ENCODE data around the gene EHMT1. TPM values are rescaled to one million over a fixed set of nuclear protein-coding genes. Genes with fewer than 3 reads are reported as not detected.

The EHMT1 gene
- total and polyA plus RNA-seq, 2 of the 13 experiments (the other 11 are each of a cell fraction or from before 2014, with no cell fraction given) = 23.0 to 27.1 TPM

GRCh38 chr9:137757139-137757538 is 138.3 kb downstream of the EHMT1 start:
- Histone ChIP-seq H3K4me1 (ENCODE audit: insufficient read depth, low read length) (no peaks in the 10 kb centered on the region), H3K4me2 (ENCODE audit: low read depth, low read length) (no peak overlapping the region), H4K20me1 (ENCODE audit: insufficient read depth, low read length) (no peaks in the 10 kb centered on the region), H3K27ac (ENCODE audit: extremely low read length, insufficient read depth, low read length) (no peak overlapping the region), H3K79me2 (ENCODE audit: insufficient read depth, low read length) (no peaks in the 10 kb centered on the region), H3K9ac (ENCODE audit: insufficient read depth, low read depth, low read length) (no peak overlapping the region), H3K9me3 (ENCODE audit: low read length) (no peaks in the 10 kb centered on the region), H3K36me3 (replicated peaks in 1 of 2; ENCODE audit: control insufficient read depth in 1 of 2, insufficient read depth in 2 of 2, low read length in 2 of 2) (peaks cover 17 to 57% of the 10 kb centered on the region in 2 experiments), H2AFZ (ENCODE audit: low read length) (no peak overlapping the region), H3K4me3 (replicated peaks in 1 of 3; ENCODE audit: insufficient read depth in 1 of 3, low read depth in 2 of 3, low read length in 3 of 3) (no peak overlapping the region), H3K27me3 (ENCODE audit: control insufficient read depth in 1 of 2, insufficient read depth in 2 of 2, low read length in 2 of 2) (no peaks in the 10 kb centered on the region)
- no peak for TF ChIP-seq ZNF225 (CRISPR knock-in tag; IDR thresholded peaks at IDR 0.05)
- intact Hi-C loops (cut with micrococcal nuclease; ENCODE audit: unreplicated experiment) = no loop called here
- WGBS (ENCODE audit: low lambda C conversion rate) = 97% methylated on average over 10 of the region's 10 CpGs
- in situ Hi-C loops (cut with HindIII; ENCODE audit: extremely low pct_ligation_motif_present, low pct_unique_long_range_greater_than_20kb) = no loop called here
- DNase-seq (ENCODE audit: low spot score) (no peak), FAIRE-seq (no peak), ATAC-seq (no peak)
- BruUV-seq (replicated peaks) = no TSS peak
- POLR2A ChIA-PET = no interaction called here
- CTCF ChIA-PET (ENCODE audit: low intra/inter-chr PET ratio, low total read pairs) = no interaction called here

GRCh38 chr9:137757613-137758029 is 138.8 kb downstream of the EHMT1 start:
- ChIA-PET CTCF (ENCODE audit: low intra/inter-chr PET ratio, low total read pairs) (no interaction called here), POLR2A (no interaction called here)
- H3K9ac ChIP-seq (ENCODE audit: insufficient read depth, low read depth, low read length) = no peak overlapping the region
- FAIRE-seq (no peak), ATAC-seq (no peak), DNase-seq (ENCODE audit: low spot score) (no peak)
- over 99% methylated on average over 4 of the region's 9 CpGs for WGBS (ENCODE audit: low lambda C conversion rate)
- no peaks in the 10 kb centered on the region for H4K20me1 ChIP-seq (ENCODE audit: insufficient read depth, low read length)
- H3K4me3 ChIP-seq (replicated peaks in 1 of 3; ENCODE audit: insufficient read depth in 1 of 3, low read depth in 2 of 3, low read length in 3 of 3) = no peak overlapping the region
- H3K27ac ChIP-seq (ENCODE audit: extremely low read length, insufficient read depth, low read length) = no peak overlapping the region
- H3K4me1 ChIP-seq (ENCODE audit: insufficient read depth, low read length) = no peaks in the 10 kb centered on the region
- intact Hi-C loops (cut with micrococcal nuclease; ENCODE audit: unreplicated experiment) = no loop called here
- in situ Hi-C loops (cut with HindIII; ENCODE audit: extremely low pct_ligation_motif_present, low pct_unique_long_range_greater_than_20kb) = no loop called here
- BruUV-seq (replicated peaks) = no TSS peak
- H3K4me2 ChIP-seq (ENCODE audit: low read depth, low read length) = no peak overlapping the region
- no peaks in the 10 kb centered on the region for H3K9me3 ChIP-seq (ENCODE audit: low read length)
- no peak overlapping the region for H2AFZ ChIP-seq (ENCODE audit: low read length)
- no peaks in the 10 kb centered on the region for H3K79me2 ChIP-seq (ENCODE audit: insufficient read depth, low read length)
- peaks cover 15 to 57% of the 10 kb centered on the region in 2 experiments for H3K36me3 ChIP-seq (replicated peaks in 1 of 2; ENCODE audit: control insufficient read depth in 1 of 2, insufficient read depth in 2 of 2, low read length in 2 of 2)
- TF ChIP-seq PAF1 (CRISPR knock-in tag; IDR thresholded peaks at IDR 0.05) = no peak
- TF ChIP-seq ZNF564 (CRISPR knock-in tag; IDR thresholded peaks at IDR 0.05) = no peak
- TF ChIP-seq, protein P1, sequence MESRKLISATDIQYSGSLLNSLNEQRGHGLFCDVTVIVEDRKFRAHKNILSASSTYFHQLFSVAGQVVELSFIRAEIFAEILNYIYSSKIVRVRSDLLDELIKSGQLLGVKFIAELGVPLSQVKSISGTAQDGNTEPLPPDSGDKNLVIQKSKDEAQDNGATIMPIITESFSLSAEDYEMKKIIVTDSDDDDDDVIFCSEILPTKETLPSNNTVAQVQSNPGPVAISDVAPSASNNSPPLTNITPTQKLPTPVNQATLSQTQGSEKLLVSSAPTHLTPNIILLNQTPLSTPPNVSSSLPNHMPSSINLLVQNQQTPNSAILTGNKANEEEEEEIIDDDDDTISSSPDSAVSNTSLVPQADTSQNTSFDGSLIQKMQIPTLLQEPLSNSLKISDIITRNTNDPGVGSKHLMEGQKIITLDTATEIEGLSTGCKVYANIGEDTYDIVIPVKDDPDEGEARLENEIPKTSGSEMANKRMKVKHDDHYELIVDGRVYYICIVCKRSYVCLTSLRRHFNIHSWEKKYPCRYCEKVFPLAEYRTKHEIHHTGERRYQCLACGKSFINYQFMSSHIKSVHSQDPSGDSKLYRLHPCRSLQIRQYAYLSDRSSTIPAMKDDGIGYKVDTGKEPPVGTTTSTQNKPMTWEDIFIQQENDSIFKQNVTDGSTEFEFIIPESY (CRISPR knock-in tag; IDR thresholded peaks at IDR 0.05) = no peak
- TF ChIP-seq SAFB2 (CRISPR knock-in tag; IDR thresholded peaks at IDR 0.05; ENCODE audit: borderline replicate concordance, low read depth) = no peak
- no peak for TF ChIP-seq PITX1 (CRISPR knock-in tag; IDR thresholded peaks at IDR 0.05)
- TF ChIP-seq JUN (CRISPR knock-in tag; IDR thresholded peaks at IDR 0.05) = no peak
- no peak for TF ChIP-seq ZNF788 (CRISPR knock-in tag; IDR thresholded peaks at IDR 0.05; ENCODE audit: borderline replicate concordance)
- TF ChIP-seq MATR3 (CRISPR knock-in tag; IDR thresholded peaks at IDR 0.05) = no peak
- TF ChIP-seq BHLHE40 (IDR thresholded peaks at IDR 0.05; ENCODE audit: low read length) = no peak
- TF ChIP-seq THYN1 (CRISPR knock-in tag; IDR thresholded peaks at IDR 0.05; ENCODE audit: borderline replicate concordance, low read depth) = no peak
- H3K27me3 ChIP-seq (ENCODE audit: control insufficient read depth in 1 of 2, insufficient read depth in 2 of 2, low read length in 2 of 2) = no peaks in the 10 kb centered on the region

All from HepG2 (cell line).